NT2/D1 (cell line): Measurements from ENCODE around the gene PRRC2C.

Experiments
- SUZ12 ChIP-seq: IDR thresholded peaks from 2 replicates; pipeline ENCODE4 v1.6.1; 2011; ENCODE audit not compliant: insufficient read length, insufficient read depth; ENCODE audit errors: extremely low read depth
- YY1 ChIP-seq: IDR thresholded peaks from 2 replicates; pipeline ENCODE4 v1.6.1; 2011; ENCODE audit not compliant: insufficient read length, insufficient read depth
- ZNF274 ChIP-seq: IDR thresholded peaks from 2 replicates; pipeline ENCODE4 v1.6.1; 2011; ENCODE audit warnings: mild to moderate bottlenecking, low read depth, low read length

DNA sequence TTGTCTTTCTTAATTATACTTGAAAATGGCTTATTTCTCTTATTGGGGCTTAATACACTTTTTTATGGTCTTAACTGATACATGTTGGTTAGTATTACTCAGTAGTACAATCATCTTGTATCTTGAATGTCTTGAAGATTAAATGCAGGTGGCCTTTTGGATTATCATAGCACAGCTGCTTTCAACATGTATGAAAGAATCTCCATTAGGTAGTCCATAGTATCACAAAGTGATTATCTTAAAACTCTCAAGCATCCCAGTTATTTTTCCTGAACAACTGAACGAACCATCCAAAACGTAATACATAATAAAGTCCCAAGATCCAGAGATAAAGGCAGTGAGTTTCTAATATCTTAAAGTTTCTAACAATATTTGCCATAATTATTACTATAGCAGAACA is 85.0 kb downstream of the PRRC2C start:
- TF ChIP-seq YY1 (no peak), SUZ12 (no peak), ZNF274 (no peak)
